NB4 (cell line): Measurements from ENCODE around the gene NAALADL2.

Source experiments
- CTCF ChIP-seq: IDR thresholded peaks from one replicate; pipeline ENCODE4 v1.5.1; 2012; ENCODE audit warnings: low read depth, low read length
- MAX ChIP-seq: IDR thresholded peaks from 2 replicates; pipeline ENCODE4 v1.6.1; 2011; ENCODE audit warnings: low read depth, low read length
- POLR2A ChIP-seq: IDR thresholded peaks from 2 replicates; pipeline ENCODE4 v1.6.1; 2011; ENCODE audit warnings: mild to moderate bottlenecking; ENCODE audit not compliant: insufficient read length; ENCODE audit errors: extremely low read depth

- TF ChIP-seq MAX (no peak), CTCF (no peak), POLR2A (no peak)
Measured at GRCh38 chr3:175601521-175601920, 742.4 kb downstream of the NAALADL2 start.
